GM19328 (cell line): ENCODE measurements around the gene CHIT1.

Experiments
- ATAC-seq: cut with Tn5 transposase; IDR thresholded peaks from one replicate; pipeline ENCODE4 v1.9.1; 2021; ENCODE audit warnings: mild to moderate bottlenecking, moderate library complexity; ENCODE audit not compliant: unreplicated experiment

The CHIT1 gene

DNA sequence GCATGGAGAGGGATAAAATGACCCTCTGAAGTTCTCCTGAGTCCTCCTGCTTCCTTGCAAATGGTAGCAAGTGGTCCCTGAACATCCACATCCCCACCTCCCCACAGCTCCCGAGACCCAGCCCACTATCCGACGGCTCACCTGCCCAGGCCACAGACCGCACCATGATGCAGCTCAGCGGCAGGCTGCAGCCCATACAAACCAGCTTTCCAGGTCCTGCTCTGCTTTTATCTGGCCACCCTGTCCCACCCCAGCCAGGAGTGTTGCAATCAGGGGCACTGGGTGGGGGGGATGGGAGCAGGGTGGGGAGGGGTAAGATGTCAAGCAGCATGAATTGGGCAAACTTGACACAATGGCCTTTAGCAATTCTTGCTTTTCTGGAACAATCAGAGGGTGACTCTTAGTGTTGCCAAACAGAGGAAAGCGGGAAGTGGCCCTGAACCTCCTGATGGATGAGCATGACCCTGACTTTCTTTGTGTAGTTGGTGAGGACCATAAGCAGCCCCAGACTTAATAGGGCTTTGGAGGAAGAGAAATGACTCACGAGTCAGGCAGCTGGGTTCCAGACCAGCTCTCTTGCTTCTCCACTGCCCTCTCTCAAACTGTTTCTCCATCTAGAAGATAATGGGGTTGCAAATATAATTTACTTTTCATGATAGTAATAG lies at the start of gene CHIT1:
Gene CHIT1 (minus strand): TSS at position 203 of the 665 bp plus-strand sequence. CDS start 37 bp downstream, at position 166.
- no peak for ATAC-seq

DNA sequence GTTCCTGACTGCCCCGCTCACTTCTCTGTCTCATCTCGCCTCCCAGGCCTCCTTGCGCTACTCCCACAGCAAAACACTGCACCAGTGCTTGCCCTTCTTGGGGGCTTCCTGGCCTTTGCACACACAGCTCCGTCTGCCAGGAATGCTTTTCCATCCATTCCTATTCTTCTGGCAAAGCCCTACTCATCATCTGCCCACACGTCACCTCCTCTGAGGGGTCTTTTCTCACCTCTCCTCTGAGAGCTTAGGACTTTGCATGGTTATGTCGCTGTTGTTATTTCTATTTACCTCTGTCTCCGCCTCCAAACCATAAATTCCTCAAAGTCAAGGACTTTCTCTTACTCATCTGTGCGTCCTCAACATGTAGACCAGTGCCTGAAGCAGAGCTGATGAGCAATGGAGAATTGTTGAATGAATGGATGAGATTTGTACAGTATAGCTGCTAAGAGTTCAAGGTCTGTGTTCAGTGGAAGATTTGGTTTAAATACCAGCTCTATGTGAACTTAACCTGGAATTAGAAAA lies 49.5 kb upstream of the CHIT1 start:
- ATAC-seq = no peak

DNA sequence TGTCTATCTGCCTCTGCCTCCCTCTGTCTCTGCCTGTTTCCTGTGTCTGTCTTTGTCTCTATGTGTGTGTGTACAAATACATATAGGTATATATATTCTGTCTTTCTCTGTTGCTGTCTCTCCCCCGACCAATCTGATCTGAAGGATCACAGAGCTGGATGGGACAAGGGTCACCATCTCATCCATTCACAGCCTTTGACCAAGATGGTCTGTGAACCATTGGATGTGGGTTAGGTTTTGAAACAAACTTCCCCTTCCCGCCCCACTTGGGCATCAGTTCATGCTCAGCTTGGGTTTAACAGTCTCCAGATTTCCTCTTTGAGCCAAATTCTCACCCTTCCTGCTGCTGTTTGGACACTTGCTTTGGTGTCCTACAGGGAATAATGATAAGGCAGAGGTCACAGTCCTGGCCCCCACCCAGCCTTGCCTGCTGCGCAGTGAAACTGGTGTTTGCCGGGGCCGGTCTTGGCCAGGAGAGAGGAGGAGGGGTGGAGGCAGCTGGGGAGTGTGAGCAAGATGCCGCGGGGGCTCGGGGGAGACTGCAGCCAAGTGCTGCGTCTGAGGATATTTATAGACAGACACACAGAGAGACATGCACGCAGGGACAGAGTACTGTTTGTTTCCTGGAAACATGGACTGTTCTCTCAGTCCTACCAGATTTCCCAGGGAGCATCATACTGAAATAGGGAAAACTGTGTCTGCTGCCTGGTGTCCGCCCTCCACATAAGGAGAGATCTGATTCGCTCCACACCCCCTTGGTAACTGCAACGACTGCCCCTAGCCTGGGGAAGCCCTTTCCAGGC lies 48.8 kb upstream of the CHIT1 start:
- ATAC-seq = no peak

DNA sequence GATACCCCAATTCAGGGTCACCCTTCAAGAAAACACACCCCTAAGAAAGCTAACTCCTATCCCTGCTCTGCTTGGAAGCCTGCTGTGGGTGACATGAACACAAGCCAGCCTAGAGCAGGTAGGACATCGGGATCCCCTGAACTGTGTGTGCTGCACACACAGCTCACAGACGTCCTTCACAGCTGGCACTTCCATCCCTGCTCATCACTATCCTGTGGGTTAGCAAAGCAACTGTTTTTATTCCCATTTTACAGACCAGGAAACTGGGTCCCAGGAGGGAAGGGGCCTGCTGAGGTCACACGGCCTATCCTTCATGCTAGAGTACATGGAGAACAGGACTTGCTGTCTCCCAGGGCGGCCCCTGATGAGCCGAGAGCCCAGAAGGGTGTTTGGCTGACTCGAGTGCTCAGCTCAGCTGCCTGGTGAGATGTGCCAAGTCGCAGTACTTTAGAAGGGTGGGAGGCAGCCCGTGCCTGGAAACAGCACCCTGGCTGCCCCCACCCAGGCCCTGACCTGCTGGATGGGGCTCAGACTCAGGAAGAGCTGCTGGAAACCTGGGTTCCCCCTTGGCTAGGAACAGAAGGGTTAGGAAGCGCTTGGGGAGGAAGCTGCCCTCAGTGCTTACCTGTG lies 47.6 kb upstream of the CHIT1 start:
- no peak for ATAC-seq

DNA sequence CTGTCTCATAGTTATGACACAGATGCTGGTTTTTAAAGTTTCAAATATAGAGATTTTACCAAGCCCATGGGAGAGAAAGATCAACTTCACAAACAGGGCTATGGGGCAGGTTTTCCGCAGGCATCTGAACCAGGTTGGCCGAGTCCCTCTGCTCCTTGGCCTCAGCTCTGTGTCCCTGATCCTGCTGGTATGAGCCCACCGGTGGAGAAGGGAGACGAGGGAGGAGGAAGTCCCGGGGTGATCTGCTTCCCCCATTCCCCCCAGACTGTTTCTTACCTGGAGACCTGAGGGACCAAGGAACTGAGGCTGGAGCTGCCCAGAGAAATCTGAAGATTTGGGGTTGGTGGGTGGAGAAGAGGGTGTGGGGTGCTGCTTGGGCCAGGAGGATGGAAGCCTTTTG lies 46.9 kb upstream of the CHIT1 start:
- ATAC-seq = no peak

DNA sequence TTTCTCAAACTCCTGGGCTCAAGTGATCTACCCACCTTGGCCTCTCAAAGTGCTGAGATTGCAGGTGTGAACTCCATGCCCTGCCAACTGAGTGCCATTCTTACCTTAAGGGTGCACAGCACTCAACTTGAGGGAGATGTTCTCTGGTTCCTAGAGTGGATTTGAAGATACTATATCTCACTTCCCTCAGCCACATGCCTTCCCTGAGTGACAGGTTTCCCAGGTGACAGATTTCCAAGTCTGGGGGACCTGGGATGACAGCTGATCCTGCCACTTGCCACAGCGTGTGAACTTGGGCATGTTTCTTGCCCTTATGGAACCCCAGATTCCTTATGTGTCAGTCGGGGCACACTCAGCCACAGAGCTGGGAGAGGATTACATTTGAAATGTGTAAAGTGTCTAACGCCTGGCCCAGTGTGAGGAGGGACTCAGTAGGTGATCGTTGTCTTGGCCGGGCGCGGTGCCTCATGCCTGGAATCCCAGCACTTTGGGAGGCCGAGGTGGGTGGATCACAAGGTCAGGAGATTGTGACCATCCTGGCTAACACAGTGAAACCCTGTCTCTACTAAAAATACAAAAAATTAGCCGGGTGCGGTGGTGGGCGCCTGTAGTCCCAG lies 46.3 kb upstream of the CHIT1 start:
- ATAC-seq = no peak

DNA sequence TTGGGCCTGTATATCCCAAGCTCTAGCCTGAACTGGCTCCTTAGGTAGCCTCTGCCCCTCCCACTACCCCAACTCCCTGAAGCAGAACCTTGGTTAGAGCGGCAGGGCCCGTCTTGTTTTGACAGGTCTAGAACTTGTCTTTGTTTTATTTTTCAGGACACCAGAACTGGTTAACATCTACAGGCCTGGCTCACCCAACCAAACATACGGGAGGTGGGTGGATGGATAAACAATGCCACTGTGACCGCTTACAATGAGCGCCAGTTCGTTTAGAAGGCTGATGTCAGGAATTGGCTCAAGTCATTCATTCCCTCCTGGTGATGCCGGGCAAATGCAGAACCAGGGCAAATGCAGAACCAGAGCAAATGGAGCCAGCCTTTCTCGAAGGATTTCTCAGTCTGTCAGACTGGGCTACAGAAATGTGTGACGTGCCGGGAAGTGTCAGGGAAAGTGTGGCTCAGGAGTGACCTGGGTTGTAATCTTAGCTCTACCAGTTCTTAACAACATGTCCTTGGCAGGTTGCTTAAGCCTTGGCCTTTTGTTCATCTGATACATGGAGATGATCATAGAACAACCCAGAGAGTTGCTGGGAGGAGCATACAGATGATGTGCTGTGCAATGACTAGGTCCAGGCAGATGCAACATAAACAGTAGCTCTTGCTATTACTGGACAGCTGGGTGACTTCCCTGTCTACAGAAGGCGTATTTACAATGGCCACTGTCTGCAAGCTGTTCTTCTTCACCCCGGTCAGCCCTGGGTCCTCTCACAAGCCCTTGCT lies 45.3 kb upstream of the CHIT1 start:
- no peak for ATAC-seq

DNA sequence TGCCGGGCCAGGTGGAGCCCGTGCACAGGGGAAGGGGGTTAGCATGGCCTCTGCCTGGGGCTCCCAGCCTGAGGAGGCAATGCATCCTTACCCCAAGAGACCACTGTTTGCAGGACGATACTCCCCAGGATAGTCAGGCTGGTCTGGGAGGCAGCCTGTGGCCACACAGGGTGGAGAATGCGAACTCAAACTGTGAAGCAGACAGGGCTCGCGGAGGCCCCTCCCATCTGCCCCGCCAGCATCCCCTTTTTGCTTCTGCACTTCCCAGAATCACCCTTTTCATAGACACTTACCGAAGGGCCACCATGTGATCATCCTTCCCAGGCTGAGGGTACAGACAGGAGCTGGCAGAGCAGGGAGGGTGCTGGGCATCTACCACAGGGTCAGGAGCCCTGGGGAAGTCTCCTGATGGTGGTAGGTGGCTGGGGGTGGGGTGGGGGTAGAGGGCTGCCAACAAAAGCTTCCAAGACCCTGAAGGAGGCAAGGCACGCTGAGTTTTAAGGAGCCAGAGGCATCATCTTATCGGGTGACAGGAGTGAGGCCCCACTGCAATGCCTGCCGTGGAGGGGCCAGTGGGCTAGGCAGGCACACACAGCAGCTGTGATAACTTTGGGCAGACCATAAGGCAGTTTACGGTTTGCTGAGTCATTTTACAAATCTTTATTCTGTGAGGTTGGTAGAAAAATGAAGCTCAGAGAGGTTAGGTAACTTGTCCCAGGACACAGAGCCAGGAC lies 44.6 kb upstream of the CHIT1 start:
- ATAC-seq = no peak

DNA sequence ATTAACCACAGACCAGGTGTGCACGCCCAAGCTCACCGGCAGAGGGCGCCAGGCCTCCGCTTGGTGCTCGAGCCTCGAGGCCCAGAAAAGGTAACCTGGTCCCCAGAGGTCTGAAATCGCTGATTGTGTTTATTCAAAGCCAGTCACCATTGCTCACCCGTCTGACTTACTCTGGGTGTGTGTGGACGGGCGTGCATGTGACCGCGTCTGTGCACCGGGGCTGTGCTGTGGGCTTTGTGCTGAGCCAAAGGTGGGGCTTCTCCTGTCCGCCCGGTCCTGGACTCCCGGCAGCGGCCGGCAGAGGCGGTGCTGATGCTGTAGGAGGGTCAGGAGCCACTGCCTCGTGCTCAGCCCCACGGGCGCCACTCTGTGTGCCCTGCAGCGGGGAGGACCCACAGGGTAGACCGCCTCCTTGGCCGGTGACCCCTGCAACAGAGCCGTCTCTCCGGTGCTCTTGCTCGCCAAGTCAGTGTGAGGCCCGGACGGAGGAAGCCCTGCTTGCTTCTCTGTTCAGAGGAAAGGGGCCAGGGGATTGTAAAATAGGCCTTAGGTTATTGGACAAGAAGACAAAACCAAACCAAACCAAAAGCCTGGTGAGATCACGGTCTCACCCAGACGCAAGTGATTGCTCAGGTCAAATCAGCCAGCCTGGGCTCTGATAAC lies 43.9 kb upstream of the CHIT1 start:
- peak; percentile 39 for ATAC-seq

DNA sequence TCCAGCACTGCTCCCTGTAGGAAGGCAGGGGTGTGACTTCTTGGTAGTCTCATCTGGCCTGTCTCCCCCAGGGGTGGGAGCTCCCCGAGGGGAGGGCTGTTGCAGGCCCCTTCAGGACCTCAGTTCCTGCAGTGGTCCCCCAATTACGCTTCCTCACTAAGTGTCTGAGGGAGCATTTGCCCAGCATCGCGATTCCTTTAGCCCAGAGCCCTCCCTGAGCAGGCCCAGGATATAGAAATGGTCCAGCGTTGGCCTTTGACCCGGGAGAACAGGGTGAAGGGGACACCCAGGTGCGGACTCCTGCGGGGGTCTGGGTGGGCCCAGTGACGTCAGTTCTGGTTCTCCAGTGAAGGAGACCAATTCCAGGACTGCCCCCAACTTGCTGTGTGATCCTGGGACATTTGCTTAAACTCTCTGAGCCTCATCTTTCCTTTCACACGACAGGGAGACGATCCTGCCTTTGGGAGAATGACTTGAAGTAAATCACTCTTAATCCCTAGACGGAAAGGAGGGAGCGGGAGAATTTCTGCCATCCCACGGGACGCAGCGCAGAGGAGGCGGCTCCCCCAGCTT lies 43.2 kb upstream of the CHIT1 start:
- ATAC-seq = no peak

DNA sequence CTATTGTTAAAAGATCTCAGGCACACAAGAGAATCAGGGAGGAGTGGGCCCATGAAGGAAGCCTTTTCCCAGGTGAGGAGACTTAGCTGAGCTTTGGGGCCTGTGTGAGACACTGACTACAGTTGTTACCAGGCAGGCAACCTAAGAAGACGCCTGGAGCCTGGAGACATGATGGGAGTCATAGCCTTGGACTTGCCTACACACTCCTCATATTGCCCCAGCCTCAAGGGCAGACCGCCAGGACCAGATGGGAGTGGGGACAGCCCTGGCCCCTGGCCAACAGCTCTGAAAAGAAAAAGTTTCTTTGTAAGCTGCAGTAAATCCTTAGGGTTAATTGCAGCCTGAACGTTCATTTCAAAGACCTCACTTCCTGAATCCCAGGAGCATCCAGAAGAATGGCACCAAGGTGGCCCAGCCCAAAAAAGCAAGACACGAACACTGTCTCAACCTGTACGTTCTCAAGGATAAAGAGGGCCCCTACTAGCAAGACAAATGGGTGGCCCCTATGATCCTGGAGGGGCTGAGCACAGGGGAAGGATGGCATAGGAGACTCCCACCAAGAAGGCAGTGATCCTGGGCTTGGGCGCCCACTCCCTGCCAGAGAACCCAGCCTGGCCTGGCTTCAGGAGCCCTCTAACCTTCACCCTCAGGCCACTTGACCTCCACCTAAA lies 42.6 kb upstream of the CHIT1 start:
- no peak for ATAC-seq

DNA sequence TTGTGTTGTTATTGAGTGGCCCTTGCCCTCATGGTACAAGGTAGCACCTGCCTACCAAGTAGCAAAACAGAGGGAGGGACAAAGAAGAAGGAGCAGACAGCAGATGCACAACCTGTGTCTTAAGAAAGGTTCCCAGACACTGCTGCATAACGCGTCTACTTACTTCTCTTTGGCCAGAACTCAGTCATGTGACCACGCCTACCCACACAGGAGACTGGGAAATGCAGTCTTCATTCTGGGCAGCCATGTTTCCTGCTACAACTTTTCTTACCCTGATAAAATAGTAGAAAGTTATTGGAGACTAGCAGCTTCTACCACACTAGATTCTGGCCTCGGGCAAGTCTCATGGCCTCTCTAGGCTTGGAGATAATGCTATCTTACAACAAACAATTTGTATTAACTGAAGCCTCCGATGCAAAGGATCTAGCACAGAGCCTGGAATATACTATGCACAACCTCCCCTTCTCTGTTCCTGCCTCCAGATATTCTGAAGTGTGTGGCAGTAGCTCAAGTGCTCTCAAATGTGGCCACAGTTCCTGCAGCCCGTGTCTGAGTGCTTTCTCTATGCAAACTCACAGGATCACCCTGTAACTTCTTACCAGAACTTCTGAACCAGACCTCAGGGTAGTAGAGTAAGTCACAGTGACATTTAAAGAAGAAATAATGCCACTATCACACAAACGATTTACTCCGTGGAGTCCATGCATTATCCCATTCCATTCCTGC lies 41.7 kb upstream of the CHIT1 start:
- no peak for ATAC-seq

DNA sequence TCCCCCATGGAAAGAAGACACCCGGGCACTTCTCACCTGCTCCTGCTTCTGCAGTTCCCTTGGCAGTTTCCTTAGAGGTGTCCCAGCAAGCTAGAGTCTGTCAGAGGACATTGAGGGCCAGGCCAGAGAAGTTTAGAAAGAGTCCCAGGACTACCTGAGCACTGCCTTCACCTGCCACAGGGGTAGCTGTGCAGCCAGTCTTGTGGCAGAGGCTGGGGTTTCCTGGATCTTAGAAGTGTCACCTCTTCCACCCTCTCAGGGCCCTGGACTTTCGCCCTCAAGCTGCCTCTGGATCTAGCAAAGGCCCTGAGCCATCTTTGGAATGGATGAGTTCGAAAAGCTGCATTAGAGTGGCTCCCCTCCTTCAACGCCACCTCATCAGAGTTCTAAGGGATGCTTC lies 41.0 kb upstream of the CHIT1 start:
- no peak for ATAC-seq

DNA sequence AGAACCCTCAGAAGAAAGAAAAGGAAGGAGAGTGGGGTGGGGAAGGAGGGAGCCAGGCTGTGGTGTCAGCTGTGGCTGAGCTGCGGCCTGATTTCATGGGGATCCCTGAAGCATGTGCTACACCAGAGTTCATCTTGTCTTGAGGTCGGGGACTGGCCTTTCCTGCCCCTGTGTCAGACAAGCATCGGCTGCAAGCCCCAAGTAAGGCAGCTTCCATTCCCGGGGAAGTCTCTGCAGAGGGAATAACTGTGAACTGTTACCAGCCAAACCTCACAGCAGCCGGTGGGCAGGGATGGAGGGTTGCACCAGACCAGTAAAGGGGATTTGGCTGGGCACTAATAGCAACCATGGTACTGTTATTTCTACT lies 40.2 kb upstream of the CHIT1 start:
- ATAC-seq = no peak

DNA sequence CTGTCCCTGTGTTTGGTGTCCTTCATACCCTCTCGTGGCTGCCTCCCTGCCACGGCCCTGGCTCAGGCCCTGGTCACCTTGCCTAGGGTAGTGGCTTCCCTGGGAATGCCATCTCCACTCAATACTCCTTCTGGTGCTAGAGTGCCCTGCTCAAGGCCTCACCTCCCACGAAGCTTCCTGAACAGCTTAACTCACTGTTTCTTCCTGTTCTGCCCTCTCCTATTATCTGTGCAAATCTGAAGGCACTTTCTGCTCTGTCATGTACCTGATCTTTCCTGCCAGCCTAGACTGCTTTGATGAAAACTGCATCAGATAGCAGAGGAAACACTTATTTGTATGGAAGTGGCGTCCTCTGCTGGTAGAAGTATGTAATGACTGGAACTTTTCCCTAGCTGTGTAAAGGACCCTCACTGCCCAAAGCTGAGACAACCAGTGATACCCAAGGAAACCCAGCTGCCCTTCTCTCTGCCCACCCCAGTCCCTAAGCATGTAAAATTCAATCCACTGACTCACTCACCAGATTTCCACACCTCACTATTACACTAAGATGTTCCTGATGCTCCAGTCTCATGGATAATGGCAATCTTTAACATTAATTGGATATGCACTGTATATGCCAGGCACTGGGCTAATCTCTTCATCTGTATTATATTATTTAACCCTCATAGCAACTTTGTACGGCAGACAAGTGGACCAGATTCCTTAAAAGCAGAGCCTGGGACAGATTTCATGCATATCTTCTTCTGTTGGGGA lies 39.6 kb upstream of the CHIT1 start:
- no peak for ATAC-seq

DNA sequence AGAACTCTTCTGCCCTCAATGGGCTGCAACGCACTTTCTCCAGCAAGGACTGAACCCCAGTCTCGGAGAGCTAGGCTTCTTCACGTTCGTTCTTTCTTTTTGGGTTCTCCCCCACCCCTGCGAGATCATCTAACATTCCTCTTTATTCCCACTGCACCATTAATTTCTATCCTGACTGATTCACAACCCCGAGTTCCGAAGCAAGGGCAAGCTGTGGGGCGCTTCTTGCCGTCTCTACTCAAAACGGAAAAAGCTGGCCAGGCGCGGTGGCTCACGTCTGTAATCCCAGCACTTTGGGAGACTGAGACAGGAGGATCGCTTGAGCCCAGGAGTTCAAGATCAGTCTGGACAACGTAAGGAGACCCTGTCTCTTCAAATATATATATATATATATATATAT lies 38.4 kb upstream of the CHIT1 start:
- no peak for ATAC-seq

DNA sequence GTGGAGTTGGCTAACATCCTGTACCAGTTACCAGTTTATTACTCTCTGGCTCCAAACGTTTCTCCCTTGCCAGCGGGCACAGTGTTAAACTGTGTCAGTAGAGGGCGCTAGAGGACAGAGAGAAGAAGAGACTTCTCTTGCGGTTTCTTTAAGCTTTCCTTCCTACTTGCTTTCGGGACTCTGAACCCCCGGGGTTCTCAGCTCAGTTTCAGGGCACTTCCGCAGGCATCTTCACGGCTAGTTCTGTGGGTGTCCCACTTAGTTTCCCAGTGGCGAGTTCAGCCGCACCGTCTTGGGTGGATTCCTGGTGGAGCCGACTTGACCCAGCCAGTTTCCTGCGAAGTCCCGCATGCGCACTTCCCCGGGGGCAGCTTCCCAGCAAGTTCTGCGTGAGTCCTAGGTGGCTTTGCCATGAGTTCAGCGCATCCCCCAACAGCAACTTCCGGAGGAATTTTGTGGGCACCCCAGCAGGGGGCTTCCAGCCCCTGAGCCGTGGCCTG lies 37.9 kb upstream of the CHIT1 start:
- no peak for ATAC-seq
